Liver (tissue), 3 donors: ENCODE results near the gene LIMS1.

Source experiments
- CTCF ChIP-seq: fragments of 150-350 bp; IDR thresholded peaks from 2 replicates; pipeline ENCODE4 v1.5.1; 2017; ENCODE audit warnings: improper control_type of control experiment, low read depth, low read length; ENCODE audit not compliant: missing input control
- FOXA1 ChIP-seq: IDR thresholded peaks from 2 replicates; pipeline ENCODE4 v1.6.1; 2016; ENCODE audit warnings: antibody characterized with exemption
- HNF4A ChIP-seq, 2 donors: conservative IDR thresholded peaks; 2 replicates each; pipeline ENCODE4 v1.6.1; 2016; ENCODE audit warnings: antibody characterized with exemption in 2 of 2, mild to moderate bottlenecking in 2 of 2
- HNF4G ChIP-seq: IDR thresholded peaks from 2 replicates; pipeline ENCODE4 v1.6.1; 2016; ENCODE audit warnings: antibody characterized with exemption
- RAD21 ChIP-seq, 2 donors: IDR thresholded peaks; 2 replicates each; pipeline ENCODE4 v1.6.1; 2016; ENCODE audit warnings: antibody characterized with exemption in 2 of 2, mild to moderate bottlenecking in 2 of 2
- SP1 ChIP-seq: IDR thresholded peaks from 2 replicates; pipeline ENCODE4 v1.6.1; 2018; ENCODE audit warnings: antibody characterized with exemption, mild to moderate bottlenecking
- TAF1 ChIP-seq: conservative IDR thresholded peaks from 2 replicates; pipeline ENCODE4 v1.6.1; 2016; ENCODE audit warnings: antibody characterized with exemption, mild to moderate bottlenecking
- TF ChIP-seq, protein P1 (sequence below): IDR thresholded peaks from 2 replicates; pipeline ENCODE4 v1.6.1; 2016; ENCODE audit warnings: antibody characterized with exemption
- TF ChIP-seq, protein P2 (sequence below): IDR thresholded peaks from 2 replicates; pipeline ENCODE4 v1.6.1; 2016; ENCODE audit warnings: antibody characterized with exemption
- TF ChIP-seq, protein P3 (sequence below): IDR thresholded peaks from 2 replicates; pipeline ENCODE4 v1.6.1; 2016; ENCODE audit warnings: antibody characterized with exemption
- donor health status: healthy.
- donor health status: healthy.

DNA sequence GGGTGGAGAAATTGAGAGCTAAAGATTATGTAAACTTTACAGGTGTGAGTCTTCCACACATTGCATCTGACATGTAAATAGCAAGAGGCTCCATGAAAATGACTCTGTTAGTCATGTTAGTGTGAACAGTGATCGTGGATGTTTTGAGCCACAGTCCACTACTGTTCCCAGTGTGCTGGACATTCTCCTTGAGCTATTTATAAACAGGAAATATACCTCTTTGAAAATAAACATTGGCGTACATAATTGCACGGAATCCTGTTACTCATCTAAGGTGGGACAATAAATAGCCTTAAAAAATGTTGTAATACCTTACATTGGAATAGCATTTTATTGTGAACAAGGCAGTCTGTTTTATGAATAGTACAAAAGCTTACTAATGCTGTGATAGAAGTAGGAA, 37.0 kb downstream of the LIMS1 start:
- TF ChIP-seq, protein P1, sequence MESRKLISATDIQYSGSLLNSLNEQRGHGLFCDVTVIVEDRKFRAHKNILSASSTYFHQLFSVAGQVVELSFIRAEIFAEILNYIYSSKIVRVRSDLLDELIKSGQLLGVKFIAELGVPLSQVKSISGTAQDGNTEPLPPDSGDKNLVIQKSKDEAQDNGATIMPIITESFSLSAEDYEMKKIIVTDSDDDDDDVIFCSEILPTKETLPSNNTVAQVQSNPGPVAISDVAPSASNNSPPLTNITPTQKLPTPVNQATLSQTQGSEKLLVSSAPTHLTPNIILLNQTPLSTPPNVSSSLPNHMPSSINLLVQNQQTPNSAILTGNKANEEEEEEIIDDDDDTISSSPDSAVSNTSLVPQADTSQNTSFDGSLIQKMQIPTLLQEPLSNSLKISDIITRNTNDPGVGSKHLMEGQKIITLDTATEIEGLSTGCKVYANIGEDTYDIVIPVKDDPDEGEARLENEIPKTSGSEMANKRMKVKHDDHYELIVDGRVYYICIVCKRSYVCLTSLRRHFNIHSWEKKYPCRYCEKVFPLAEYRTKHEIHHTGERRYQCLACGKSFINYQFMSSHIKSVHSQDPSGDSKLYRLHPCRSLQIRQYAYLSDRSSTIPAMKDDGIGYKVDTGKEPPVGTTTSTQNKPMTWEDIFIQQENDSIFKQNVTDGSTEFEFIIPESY, result no peak
- TF ChIP-seq, protein P2, sequence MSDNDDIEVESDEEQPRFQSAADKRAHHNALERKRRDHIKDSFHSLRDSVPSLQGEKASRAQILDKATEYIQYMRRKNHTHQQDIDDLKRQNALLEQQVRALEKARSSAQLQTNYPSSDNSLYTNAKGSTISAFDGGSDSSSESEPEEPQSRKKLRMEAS, result no peak
- TF ChIP-seq CTCF (no peak), RAD21 (IDR thresholded peaks at IDR 0.05) (no peak), FOXA1 (no peak), HNF4A (conservative IDR thresholded peaks at IDR 0.05) (no peak), SP1 (no peak), TAF1 (no peak), HNF4G (no peak)
- TF ChIP-seq, protein P3, sequence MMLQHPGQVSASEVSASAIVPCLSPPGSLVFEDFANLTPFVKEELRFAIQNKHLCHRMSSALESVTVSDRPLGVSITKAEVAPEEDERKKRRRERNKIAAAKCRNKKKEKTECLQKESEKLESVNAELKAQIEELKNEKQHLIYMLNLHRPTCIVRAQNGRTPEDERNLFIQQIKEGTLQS, result no peak
